A549 treated with dexamethasone at 1 μM for 4 hours (cell line): Measurements from ENCODE around the gene CEP97. TPM values are rescaled to one million over a fixed set of nuclear protein-coding genes. Genes with fewer than 3 reads are reported as not detected.

Experiments
- total RNA-seq: library from RNA; stranded (reverse); fragments of 200-300 nt; extraction: Qiagen RNA extraction; gene quantifications from 5 replicates; pipeline ENCODE4 v1.2.3, GENCODE V29; 2022

The CEP97 gene, protein sequence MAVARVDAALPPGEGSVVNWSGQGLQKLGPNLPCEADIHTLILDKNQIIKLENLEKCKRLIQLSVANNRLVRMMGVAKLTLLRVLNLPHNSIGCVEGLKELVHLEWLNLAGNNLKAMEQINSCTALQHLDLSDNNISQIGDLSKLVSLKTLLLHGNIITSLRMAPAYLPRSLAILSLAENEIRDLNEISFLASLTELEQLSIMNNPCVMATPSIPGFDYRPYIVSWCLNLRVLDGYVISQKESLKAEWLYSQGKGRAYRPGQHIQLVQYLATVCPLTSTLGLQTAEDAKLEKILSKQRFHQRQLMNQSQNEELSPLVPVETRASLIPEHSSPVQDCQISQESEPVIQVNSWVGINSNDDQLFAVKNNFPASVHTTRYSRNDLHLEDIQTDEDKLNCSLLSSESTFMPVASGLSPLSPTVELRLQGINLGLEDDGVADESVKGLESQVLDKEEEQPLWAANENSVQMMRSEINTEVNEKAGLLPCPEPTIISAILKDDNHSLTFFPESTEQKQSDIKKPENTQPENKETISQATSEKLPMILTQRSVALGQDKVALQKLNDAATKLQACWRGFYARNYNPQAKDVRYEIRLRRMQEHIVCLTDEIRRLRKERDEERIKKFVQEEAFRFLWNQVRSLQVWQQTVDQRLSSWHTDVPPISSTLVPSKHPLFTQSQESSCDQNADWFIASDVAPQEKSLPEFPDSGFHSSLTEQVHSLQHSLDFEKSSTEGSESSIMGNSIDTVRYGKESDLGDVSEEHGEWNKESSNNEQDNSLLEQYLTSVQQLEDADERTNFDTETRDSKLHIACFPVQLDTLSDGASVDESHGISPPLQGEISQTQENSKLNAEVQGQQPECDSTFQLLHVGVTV
- total RNA-seq: 3.3 to 6.4 TPM (median 5.2 TPM) in 5 replicates

DNA sequence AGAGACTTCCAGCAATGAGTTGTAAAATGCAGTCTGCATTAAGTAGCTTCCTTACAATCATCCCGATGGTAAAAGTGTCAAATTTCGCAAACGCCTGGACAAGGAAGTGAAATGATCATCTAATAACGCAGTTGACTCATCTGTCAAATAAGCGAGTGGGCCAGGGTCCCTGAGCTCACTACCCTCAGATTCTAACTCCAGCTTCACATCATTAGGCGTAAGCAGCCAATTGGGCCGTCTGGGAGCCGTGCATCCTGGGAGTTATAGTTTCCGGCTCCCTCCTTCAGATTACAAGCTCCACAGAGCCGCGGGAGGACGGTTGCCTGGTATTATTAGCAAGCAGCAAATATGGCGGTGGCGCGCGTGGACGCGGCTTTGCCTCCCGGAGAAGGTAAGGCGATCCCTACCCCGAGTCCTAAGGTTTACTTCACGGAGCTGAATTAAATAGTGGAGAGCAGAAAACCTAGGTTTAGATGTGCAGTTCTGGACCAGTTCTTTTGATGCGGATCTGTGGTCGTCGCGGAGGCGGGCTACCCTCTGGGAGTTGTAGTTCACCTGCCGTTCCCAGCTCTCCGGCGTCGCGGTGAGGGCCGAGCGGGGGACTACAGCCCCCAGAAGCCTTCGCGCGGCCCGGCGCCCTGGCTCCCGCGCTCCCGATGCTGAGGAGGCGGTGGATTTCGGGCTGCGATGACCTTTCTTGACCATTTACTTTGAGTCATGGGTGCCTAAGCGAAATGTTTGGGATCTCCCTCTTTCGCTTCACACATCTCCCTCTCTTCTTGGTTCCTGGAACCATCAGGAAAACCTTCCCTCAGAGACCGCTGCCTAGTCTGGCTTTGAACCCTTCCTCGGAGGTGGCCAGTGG, at the start of gene CEP97:
TSS of gene CEP97 (plus strand) at position 286 of the 865 bp plus-strand sequence. CDS start at position 349, 63 bp downstream.

DNA sequence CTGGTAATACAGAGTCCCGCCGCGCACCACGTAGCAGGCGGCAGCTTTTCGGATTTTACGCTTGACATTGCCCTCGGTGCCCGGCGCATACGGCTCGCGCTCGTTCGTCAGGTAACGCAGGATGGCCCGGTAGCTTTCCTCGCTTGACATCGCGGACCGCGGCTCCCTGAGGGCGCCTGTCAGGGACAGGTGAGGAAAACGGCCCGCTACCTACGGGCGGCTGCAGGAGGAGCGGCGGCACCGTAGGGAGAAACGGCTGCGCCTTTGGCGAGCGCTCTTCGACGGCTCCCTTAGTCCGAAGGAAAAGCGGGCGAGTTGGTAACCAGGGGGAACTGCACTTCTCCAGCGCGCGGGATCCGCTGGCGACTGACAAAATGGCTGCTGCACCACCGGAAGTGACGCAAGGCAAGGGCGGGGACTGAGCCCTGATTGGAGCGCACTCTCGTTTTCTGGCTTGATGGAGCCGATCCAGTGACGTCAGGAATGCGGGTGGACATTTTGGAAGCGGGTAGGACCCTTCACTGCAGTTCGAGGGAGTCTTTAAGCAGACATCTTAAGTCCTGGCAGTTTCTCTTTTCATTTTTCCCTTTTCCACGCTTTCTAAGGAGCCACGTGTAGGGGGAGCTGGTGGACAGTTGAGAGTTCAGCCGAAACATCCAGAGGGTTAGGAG, 47.5 kb upstream of the CEP97 start, which contains the start of gene ZBTB11:
TSS of gene ZBTB11 (minus strand) at position 368 of the 671 bp plus-strand sequence. CDS start at position 150, 218 bp downstream.

DNA sequence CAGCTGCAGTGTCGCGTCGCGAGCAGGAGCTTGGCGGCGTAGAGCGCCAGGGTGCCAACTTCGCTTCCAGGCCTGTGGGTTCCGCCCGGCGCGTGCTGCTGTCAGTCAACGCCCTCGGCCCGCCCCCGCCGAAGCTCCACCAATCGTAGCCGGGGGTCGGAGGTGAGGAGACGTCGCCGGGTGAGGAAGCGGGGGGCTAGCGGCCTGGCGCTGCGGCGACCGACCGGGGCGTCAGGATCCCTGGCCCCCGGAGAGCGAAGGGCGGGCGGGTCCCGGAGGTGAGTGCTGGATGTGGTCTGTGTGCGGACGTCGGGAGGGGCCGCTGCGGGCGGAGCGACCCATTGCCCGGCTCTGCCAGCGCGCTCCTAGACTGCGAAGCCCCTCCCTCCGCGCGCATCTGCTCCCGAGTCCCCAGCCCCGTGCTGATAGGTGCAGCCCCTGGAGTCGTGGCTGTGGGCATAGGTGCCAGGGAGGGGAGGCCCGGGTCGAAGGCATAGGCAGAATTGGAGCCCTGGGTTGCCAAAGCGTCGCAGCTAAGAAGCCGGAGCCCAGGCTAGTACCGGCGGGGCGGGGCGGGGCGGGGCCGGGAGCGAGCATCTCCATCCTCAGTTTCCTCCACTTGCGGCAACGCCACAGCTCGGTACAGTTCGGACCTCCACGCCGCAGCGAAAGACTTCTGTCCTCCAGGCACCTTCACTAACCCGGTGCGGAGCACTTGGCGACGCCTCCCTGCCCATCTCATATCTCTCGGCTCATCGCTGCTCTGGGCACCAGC, 54.8 kb downstream of the CEP97 start, which contains the start of gene NXPE3:
TSS of gene NXPE3 (plus strand) at position 165 of the 775 bp plus-strand sequence. CDS start 6,386 bp downstream, outside the sequence.

Other genes with a start within 250 kb of the CEP97 start
- gene SENP7, start 211.4 kb upstream of the CEP97 start, total RNA-seq: 1.6 to 3.0 TPM (median 2.4 TPM) in 5 replicates
- 28.5 to 35.2 TPM (median 30.3 TPM) in 5 replicates for gene TRMT10C, start 162.7 kb upstream of the CEP97 start, total RNA-seq
- 102 to 131 TPM (median 111 TPM) in 5 replicates for gene PCNP, start 150.4 kb upstream of the CEP97 start, total RNA-seq
- 7.6 to 12.1 TPM (median 10.9 TPM) in 5 replicates for gene ZBTB11, start 47.5 kb upstream of the CEP97 start, total RNA-seq
- gene RPL24, start 37.9 kb upstream of the CEP97 start, total RNA-seq: 1,454 to 2,292 TPM (median 1,513 TPM) in 5 replicates
- gene NXPE3, start 54.6 kb downstream of the CEP97 start, total RNA-seq: 17.3 to 23.2 TPM (median 21.2 TPM) in 5 replicates
- 6.8 to 10.4 TPM (median 8.0 TPM) in 5 replicates for gene NFKBIZ, start 124.9 kb downstream of the CEP97 start, total RNA-seq